GM19099 (cell line): ENCODE measurements around the gene ZFR.

Experiments used
- POLR2A ChIP-seq: IDR thresholded peaks from 3 replicates; pipeline ENCODE4 v1.6.1; 2011; ENCODE audit warnings: low read depth; ENCODE audit not compliant: insufficient read length; ENCODE audit errors: extremely low read depth

The ZFR gene

DNA sequence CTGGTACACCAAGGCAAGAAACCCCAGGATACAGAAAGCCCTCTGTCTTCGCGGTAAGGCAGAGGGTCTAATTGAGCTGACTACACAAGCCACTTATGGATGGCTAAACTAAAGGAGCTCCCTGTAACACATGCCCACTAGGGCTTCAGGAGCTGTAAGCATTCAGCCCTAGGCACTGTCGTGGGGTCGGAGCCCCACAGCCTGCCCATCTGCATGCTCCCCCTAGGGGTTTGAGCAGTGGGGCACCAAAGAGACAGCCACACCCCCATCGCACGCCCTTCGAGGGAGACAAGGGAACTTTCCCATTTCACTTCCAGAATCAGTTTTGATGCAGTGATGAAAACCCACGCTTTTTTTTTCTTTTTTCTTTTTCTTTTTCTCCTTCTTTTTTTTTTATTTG, 120.8 kb downstream of the ZFR start:
- no peak for TF ChIP-seq POLR2A

DNA sequence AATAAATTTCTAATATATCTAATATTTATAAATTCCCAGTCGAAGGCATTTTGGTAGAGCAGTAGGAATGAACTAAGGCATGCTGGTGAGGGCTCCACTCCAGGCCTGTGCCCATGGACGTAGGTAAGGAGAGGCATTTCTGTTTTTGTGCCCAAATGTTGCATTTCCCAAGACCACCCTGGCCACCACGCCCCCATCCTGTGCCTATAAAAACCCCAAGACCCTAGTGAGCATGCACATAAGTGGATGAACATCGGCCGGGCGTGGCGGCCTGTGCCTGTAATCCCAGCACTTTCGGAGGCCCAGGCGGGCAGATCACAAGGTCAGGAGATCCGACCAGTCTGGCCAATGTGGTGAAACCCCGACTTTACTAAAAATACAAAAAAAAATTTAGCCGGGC, 121.7 kb downstream of the ZFR start:
- TF ChIP-seq POLR2A, result no peak

DNA sequence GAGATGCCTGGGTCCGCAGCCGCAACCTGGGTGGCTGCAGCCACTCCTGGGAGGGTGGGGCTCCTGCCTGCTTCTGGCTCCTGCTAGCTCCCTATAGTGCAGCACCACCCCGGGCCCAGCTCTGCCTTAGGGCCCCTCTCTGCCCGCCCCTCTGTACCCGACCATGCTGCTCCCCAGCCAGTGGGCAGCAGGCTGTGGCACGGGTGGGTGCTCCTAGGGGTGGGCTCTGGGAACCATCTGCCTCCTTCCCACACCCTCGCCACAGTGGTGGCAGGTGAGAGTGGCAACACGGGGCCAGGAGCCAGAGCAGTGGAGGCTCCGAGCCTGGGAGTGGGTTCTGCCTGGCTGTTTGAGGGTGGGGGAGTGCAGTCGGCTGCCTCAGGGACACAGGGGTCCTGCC, 124.0 kb downstream of the ZFR start:
- TF ChIP-seq POLR2A, result no peak

DNA sequence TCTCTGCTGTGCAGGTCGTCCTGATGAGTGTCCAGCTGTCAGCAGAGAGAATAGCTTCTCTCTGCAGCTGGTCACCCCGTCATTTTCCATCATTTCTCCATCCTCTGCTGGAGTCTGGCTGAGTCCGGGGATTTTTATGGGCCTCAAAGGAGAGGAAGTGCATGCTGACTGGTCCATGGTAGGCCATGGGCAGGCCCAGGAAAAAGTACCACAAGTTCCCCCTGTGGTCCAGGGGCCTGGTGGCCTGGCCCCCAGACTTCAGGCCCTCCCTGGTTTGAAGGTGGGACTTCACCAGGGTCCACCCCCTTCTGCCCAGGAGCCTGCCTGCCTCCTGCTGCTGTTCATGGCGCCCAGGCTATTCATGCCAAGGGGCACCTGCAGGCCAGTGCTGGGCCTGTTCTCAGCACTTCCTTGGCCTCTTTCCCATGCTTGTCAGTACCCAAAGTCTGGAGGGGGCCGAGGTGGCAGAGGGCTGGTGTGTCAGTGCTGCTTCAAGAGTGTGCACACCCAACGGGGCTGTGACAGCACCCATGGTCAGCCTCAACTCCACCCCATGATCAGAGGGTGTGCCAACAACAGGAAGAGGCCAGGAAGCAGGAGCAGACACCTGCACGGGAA, 124.5 kb downstream of the ZFR start:
- no peak for TF ChIP-seq POLR2A

DNA sequence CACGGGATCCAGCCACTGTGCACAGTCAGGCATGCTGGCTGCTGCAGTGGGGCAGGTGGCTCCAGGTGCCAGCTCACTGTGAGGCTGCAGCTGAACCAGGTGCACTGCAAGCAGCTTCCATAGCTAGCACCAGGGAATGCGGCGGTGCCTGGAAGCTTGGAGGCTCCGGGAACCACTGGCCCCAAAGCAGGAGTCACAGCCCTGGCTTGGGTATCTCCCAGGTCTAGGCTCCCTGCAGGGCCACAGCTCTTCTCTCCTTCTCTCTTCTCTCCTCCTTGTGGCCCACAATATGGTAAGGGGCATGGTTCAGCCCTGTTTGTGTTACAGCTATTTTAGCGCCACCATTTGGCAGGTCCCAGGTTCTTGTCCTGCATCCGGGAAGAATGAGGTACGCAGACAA, 125.1 kb downstream of the ZFR start:
- no peak for TF ChIP-seq POLR2A

DNA sequence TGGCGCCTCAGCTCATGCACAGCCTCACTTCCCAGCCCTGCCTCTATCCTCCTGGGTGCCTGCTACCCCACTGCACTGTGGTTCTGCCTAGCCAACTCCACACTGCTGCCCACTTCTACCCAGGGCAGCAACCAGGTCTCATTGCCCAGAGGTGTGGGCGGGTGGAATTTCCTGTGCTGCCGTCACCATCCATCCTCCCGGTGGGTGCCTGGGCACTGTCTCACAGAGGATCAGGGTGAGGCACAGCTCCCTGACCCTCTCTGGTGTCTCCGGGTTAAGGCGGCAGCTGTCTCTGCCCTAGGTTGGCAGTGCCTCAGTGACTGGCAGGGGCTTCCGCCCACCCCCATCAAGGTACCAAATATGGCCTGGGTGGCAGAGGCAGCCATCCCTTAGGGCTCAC, 127.5 kb downstream of the ZFR start:
- TF ChIP-seq POLR2A, result no peak

DNA sequence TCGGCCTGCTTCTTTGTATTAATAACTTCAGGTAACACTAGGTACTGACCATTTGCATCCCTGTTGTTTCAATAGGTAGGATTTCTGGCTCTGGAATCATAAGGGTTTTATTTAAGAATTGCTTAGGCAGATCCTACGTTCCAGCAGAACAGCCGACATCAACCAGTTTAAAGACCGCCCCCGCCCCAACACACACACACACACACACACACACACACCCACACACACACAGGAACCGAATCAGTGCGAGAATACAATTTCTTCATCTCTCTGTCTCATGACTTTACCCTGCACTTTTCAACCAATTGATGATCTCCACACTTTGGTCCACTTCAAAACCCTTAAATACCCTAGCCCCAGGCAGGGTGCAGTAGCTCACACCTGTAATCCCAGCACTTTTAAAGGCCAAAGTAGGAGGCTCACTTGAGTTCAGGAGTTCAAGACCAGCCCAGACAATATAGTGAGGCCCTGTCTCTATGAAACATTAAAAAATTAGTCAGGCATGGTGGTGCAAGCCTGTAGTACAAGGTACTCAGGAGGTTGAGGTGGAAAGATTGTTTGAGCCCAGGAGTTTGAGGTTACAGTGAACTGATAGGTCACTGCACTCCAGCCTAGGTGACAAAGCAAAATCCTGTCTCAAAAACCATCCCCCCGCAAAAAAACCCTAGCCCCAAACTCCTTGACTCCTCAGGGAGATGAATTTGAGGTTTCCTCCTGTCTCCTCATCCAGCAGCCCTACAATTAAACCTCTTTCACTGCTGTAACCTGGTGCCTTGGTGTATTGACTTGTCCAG, 129.1 kb downstream of the ZFR start:
- TF ChIP-seq POLR2A, result no peak

DNA sequence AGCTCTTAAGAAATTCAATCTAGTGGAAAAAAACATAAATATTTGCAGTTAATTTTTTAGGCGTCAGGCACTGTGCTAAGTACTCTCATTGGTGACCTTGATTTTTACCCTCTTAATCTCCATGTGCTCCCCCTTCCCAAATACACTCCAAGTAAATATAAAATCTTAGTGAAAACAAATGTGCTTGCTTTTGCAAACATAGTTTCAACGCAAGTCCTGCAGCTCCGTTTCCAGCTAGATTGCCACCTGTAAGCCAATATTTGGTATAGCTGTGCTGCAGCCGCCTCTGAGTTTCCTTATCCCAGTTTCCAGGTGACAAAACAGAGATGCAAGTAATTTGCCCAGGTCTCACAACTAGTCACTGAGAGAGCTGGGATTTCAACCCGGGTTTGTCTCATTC, 129.9 kb downstream of the ZFR start:
- TF ChIP-seq POLR2A, result no peak

DNA sequence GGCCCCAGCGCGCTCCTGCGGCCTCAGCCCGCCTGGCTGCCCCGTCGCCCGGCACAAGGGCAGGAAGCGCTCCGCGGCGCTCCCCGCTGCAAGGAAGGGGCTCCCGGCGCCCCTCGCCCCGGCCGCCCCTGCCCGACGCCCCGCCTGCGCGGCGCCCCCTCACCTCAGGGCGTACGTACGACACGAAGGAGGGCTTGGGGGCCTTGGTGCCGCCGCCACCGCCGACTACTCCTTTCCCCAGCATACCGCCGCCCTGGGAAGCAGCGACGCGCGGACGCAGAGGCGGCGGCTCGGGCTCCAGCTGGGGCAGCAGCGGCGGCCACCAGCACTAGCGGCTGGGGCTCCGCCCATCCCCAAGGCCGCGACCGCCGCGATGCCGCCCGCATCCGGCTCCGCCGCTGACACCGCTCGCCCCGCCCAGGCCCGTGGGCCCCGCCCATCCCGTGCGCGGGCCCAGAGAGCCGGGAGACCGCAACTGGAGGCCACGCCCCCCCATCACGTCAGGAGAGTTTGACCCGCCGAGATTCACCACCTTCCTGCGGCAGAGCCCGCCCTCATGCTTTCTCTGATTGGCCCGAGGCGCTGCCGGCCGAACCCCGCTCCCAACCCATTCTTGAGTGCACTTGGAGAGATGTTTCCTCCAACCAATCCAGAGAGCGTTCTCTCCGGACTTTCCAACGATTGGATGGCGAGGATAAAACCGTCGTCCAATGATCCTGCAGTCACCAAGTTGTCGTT, 131.8 kb downstream of the ZFR start, which contains the start of gene MTMR12:
Gene MTMR12 (minus strand): TSS at position 345 of the 738 bp plus-strand sequence. CDS start 101 bp downstream, at position 244.
- TF ChIP-seq POLR2A, result peak; percentile 81

DNA sequence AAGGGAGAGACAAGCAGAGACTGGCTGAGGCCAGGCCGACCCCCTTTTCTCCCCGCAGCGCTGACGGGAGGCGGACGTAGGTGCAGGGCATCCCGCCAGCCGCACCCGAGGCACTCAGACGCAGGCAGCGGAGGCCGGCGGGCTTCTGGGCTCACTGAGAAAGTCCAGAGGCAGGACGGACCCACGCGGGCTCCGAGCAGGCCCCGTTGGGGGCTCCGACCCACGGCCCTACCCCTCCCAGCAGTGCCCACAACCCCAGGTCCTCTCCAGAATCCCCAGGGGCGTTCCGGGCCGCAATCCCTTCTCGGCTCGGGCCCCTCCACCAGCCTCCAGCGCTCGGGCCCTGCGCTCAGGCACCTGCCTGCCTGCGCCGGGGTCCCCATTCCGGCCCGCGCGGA, 132.3 kb downstream of the ZFR start:
- peak; percentile 26 for TF ChIP-seq POLR2A

DNA sequence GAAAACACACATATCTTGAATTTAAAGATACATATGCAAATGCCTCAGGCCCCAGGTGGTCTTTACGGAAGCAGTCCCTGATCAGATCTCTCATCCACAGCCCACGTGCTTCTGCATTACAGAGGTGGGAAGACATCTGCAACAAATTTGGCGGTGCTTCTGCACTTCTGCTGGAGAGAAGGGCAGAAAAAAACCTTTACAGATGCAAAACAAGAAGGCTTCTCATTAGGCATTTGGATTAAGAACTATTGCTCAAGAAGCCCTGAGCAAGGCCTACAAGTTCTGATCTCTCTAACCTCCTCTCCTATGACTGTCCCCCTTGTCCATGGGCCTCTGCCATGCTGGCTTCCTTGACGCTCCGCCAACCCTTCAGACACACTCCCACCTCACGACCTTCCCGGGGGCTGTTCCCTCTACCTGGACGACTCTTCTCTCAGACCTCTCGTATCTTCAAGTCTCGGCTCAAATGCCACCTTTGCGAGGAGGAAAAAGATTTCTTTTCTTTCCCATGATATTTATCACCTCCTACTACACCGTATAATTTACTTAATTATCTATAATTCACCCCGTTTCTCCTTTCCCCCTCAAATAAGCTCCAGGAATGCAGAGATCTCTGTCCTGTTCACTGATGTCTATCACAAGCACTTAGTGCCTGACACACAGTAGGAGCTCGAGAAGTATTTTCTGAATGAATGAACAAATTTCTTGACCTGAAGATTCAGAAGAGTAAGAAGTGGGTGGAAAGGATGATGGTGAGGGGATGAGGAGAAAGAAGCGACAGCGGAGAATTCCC, 132.9 kb downstream of the ZFR start:
- TF ChIP-seq POLR2A, result no peak

DNA sequence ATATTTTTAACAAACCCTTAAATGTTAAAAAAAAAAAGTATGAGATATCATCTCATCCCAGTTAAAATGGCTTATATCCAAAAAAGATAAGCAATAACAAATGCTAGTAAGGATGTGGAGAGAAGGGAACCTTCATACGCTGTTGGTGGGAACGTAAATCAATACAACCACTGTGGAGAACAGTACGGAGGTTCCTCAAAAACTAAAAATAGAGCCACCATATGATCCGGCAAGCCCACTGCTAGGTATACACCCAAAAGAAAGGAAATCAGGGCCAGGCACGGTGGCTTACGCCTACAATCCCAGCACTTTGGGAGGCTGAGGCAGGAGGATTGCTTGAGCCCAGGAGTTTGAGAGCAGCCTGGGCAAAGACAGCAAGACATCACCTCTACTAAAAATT, 134.8 kb downstream of the ZFR start:
- TF ChIP-seq POLR2A, result no peak

DNA sequence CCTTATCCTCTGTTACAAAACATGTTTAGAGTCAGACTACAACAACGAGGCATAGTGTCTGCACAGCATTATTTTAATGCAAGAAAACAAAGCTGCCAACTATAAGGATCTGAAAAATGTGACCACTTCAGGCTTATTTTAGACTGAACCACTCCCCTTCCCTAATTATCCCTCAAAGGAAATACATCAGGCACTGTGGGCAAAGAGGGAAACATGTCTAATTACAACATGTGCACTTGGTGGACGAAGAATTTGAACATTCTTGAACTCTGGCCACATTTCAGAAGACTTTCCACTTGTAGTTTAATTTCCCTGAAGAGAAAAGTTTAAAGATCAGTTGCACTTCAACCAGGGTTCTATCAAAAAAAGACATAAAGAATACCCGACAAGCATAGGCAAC, 135.6 kb downstream of the ZFR start:
- TF ChIP-seq POLR2A, result no peak

DNA sequence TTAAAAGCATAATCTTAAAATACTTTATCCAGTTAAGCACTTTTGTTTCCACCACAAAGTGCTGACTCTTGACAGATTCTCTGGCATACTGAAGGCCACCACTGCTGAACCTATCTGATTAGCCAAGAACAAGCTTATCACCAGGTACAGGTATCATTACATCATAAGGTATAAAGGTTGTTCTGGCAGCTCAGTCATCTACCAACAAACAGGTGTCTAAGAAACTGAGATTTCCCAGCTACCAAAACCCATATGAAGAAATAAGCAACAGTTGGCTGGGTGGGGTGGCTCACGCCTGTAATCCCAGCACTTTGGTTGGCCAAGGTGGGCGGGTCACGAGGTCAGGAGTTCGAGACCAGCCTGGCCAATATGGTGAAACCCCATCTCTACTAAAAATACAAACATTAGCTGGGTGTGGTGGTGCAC, 136.8 kb downstream of the ZFR start:
- no peak for TF ChIP-seq POLR2A

DNA sequence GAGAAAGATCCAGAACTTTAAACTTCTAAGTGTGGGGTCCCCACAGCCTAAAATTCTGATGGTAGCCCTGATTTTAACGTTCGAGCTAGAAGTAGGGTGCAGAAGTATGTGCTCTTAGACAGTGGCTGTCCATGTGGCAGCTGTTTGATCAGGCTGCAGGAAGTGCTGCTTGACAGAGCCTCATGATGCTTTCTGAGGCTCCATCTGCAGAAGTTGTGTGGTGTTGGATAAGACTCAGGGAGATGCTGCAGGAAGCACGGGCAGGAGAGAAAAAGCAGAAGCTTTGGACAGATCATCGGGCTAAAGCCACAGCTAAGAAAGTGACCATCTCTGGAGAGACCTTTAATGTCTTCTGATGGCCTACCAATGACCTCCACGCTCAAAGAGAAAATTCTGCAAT, 139.9 kb downstream of the ZFR start:
- no peak for TF ChIP-seq POLR2A
